Measurements from ENCODE around the gene SPHK1.

DNA sequence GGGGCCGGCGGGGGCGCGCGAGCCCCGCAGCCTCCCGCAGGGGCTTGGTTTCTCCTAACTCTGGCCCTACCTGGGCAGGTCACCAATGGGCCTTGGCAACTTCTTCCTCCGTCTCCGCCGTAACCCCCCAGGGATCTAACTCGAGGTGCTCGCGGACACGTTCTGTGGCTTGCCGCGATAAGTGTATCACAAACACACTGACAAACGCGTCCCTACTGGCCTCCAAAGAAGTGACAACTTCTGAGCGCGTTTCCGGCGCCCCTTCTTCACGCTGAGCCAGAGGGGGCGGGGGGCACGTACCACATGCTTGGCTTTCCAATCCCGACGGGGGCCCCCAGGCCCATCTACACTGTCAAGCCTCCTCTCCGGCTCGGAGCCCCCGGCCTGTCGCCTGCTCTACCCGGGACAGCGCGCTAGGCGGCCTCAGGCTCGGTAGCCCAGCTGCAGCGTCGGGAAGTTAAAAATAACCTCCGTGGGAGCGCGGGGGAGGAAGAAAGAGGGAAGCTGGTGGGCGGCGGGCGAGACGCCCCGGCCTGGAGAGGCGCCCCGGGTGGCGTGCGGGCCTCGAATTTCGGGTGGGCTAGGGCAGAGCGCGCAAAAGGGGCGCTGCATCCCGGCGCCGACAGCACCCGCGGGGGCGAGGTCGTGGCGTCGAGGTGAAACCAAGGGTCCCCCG, 725 bp upstream of the SPHK1 start:
- TF ChIP-seq POLR2AphosphoS5 (IDR thresholded peaks at IDR 0.05; ENCODE audit: low read depth, low read length) (no peak), JUND (IDR thresholded peaks at IDR 0.05) (no peak), SMC3 (IDR thresholded peaks at IDR 0.05; ENCODE audit: low read depth, low read length) (no peak), EP300 (IDR thresholded peaks at IDR 0.05; ENCODE audit: borderline replicate concordance in 1 of 2, low read depth in 1 of 2, low read length in 1 of 2) (no peak), TEAD4 (IDR thresholded peaks at IDR 0.05; ENCODE audit: borderline replicate concordance, insufficient read depth) (no peak), MXI1 (IDR thresholded peaks at IDR 0.05; ENCODE audit: low read depth, low read length) (no peak), SIN3A (IDR thresholded peaks at IDR 0.05; ENCODE audit: borderline replicate concordance, low read depth, low read length) (no peak), RAD21 (IDR thresholded peaks at IDR 0.05; ENCODE audit: low read length) (no peak), NFIC (IDR thresholded peaks at IDR 0.05; ENCODE audit: borderline replicate concordance) (no peak)
- TF ChIP-seq, protein P1, sequence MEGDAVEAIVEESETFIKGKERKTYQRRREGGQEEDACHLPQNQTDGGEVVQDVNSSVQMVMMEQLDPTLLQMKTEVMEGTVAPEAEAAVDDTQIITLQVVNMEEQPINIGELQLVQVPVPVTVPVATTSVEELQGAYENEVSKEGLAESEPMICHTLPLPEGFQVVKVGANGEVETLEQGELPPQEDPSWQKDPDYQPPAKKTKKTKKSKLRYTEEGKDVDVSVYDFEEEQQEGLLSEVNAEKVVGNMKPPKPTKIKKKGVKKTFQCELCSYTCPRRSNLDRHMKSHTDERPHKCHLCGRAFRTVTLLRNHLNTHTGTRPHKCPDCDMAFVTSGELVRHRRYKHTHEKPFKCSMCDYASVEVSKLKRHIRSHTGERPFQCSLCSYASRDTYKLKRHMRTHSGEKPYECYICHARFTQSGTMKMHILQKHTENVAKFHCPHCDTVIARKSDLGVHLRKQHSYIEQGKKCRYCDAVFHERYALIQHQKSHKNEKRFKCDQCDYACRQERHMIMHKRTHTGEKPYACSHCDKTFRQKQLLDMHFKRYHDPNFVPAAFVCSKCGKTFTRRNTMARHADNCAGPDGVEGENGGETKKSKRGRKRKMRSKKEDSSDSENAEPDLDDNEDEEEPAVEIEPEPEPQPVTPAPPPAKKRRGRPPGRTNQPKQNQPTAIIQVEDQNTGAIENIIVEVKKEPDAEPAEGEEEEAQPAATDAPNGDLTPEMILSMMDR (IDR thresholded peaks at IDR 0.05): peak; percentile 47
- TF ChIP-seq, protein P2, sequence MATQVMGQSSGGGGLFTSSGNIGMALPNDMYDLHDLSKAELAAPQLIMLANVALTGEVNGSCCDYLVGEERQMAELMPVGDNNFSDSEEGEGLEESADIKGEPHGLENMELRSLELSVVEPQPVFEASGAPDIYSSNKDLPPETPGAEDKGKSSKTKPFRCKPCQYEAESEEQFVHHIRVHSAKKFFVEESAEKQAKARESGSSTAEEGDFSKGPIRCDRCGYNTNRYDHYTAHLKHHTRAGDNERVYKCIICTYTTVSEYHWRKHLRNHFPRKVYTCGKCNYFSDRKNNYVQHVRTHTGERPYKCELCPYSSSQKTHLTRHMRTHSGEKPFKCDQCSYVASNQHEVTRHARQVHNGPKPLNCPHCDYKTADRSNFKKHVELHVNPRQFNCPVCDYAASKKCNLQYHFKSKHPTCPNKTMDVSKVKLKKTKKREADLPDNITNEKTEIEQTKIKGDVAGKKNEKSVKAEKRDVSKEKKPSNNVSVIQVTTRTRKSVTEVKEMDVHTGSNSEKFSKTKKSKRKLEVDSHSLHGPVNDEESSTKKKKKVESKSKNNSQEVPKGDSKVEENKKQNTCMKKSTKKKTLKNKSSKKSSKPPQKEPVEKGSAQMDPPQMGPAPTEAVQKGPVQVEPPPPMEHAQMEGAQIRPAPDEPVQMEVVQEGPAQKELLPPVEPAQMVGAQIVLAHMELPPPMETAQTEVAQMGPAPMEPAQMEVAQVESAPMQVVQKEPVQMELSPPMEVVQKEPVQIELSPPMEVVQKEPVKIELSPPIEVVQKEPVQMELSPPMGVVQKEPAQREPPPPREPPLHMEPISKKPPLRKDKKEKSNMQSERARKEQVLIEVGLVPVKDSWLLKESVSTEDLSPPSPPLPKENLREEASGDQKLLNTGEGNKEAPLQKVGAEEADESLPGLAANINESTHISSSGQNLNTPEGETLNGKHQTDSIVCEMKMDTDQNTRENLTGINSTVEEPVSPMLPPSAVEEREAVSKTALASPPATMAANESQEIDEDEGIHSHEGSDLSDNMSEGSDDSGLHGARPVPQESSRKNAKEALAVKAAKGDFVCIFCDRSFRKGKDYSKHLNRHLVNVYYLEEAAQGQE (IDR thresholded peaks at IDR 0.05; ENCODE audit: low read depth, low read length): no peak
